GM18511 (cell line): Measurements from ENCODE around the gene RARG.
"Not testable (repeated sequence)": the region's sequence is repeated elsewhere in the genome, so short reads cannot be mapped to it uniquely, and the experiment has no call there.

ENCODE experiments used
- ATAC-seq: cut with Tn5 transposase; IDR thresholded peaks from one replicate; pipeline ENCODE4 v1.9.1; 2021; ENCODE audit warnings: mild to moderate bottlenecking, moderate library complexity; ENCODE audit not compliant: unreplicated experiment

The RARG gene

GRCh38 chr12:53211476-53212381 is 20.3 kb downstream of the RARG start:
- no peak for ATAC-seq

- ATAC-seq, result no peak
These were observed 21.2 kb downstream of the RARG start for GRCh38 chr12:53210843-53211242.

GRCh38 chr12:53208877-53209463 is 23.0 kb downstream of the RARG start:
- ATAC-seq, result no peak

GRCh38 chr12:53208435-53208834 is 23.6 kb downstream of the RARG start:
- ATAC-seq, result no peak

GRCh38 chr12:53207042-53207441 is 25.0 kb downstream of the RARG start, which contains the start of gene ITGB7:
TSS of gene ITGB7 (minus strand) at chr12:53207251. CDS start at chr12:53200443, 6,808 bp downstream.
- peak; percentile 55 for ATAC-seq

GRCh38 chr12:53205747-53206419 is 26.1 kb downstream of the RARG start:
- ATAC-seq, result peak; percentile 73

GRCh38 chr12:53204351-53204750 is 27.7 kb downstream of the RARG start:
- no peak for ATAC-seq

GRCh38 chr12:53202316-53202715 is 29.7 kb downstream of the RARG start:
- ATAC-seq, result not testable (repeated sequence)

GRCh38 chr12:53201639-53202038 is 30.4 kb downstream of the RARG start:
- ATAC-seq, result no peak

- no peak for ATAC-seq
These were observed 30.9 kb downstream of the RARG start for GRCh38 chr12:53201177-53201541.

- ATAC-seq, result peak; percentile 59
These were observed 31.4 kb downstream of the RARG start for GRCh38 chr12:53200458-53201176.

GRCh38 chr12:53200107-53200457 is 31.9 kb downstream of the RARG start:
- ATAC-seq, result peak; percentile 27

GRCh38 chr12:53199700-53200099 is 32.3 kb downstream of the RARG start:
- ATAC-seq, result no peak

- ATAC-seq, result no peak
These were observed 33.4 kb downstream of the RARG start for GRCh38 chr12:53198486-53199110.

GRCh38 chr12:53197011-53197640 is 34.9 kb downstream of the RARG start:
- no peak for ATAC-seq

- ATAC-seq, result no peak
These were observed 35.5 kb downstream of the RARG start for GRCh38 chr12:53196486-53196885.

- ATAC-seq, result no peak
These were observed 36.2 kb downstream of the RARG start for GRCh38 chr12:53195516-53196420.

GRCh38 chr12:53194973-53195372 is 37.0 kb downstream of the RARG start:
- no peak for ATAC-seq
